GM23338 (cell line): ENCODE data around the gene IDI2. TPM values are rescaled to one million over a fixed set of nuclear protein-coding genes. Genes with fewer than 3 reads are reported as not detected.

Source experiments
- ATAC-seq: fragments of 200-7000 bp; cut with Tn5 transposase; 3 replicates; pipeline ENCODE4 v1.9.1; 2020
- DNase-seq: peaks from one replicate; pipeline ENCODE4 v3.0.0-alpha.2; 2015; ENCODE audit warnings: low spot score
- H2AFZ ChIP-seq: fragments of 200-600 bp; sonication (generic); 2 replicates; pipeline ENCODE4 v1.8.0; 2016; ENCODE audit warnings: antibody characterized with exemption, mild to moderate bottlenecking, moderate library complexity
- H3F3A ChIP-seq: fragments of 200-600 bp; sonication (generic); replicated peaks from 2 replicates; pipeline ENCODE4 v1.8.0; 2017; ENCODE audit warnings: antibody characterized with exemption, mixed run types, low read depth
- H3K27ac ChIP-seq: fragments of 200-600 bp; sonication (generic); 2 replicates; pipeline ENCODE4 v1.6.1; 2016; ENCODE audit warnings: low read depth
- H3K27me3 ChIP-seq: fragments of 200-600 bp; sonication (generic); 2 replicates; pipeline ENCODE4 v1.8.0; 2016; ENCODE audit warnings: mild to moderate bottlenecking, mixed run types, moderate library complexity; ENCODE audit not compliant: insufficient read depth
- H3K36me3 ChIP-seq: fragments of 200-600 bp; sonication (generic); 2 replicates; pipeline ENCODE4 v1.8.0; 2016; ENCODE audit warnings: mild to moderate bottlenecking; ENCODE audit not compliant: insufficient read depth
- H3K4me1 ChIP-seq: fragments of 200-600 bp; sonication (generic); 2 replicates; pipeline ENCODE4 v1.8.0; 2016; ENCODE audit warnings: mild to moderate bottlenecking, moderate library complexity; ENCODE audit not compliant: insufficient read depth
- H3K4me2 ChIP-seq: fragments of 200-600 bp; sonication (generic); 2 replicates; pipeline ENCODE4 v1.7.1; 2017; ENCODE audit warnings: mixed run types
- H3K4me3 ChIP-seq: fragments of 200-600 bp; sonication (generic); 2 replicates; pipeline ENCODE4 v1.6.1; 2016; ENCODE audit warnings: mixed run types
- H3K79me2 ChIP-seq: fragments of 200-600 bp; sonication (generic); replicated peaks from 2 replicates; pipeline ENCODE4 v1.8.0; 2017; ENCODE audit warnings: mild to moderate bottlenecking; ENCODE audit not compliant: insufficient read depth
- H3K9me2 ChIP-seq: fragments of 200-600 bp; sonication (generic); 2 replicates; pipeline ENCODE4 v1.8.0; 2017; ENCODE audit not compliant: insufficient read depth
- H4K20me1 ChIP-seq: fragments of 200-600 bp; sonication (generic); replicated peaks from 2 replicates; pipeline ENCODE4 v1.8.0; 2017; ENCODE audit warnings: mild to moderate bottlenecking; ENCODE audit not compliant: insufficient read depth
- H3K27ac Mint-ChIP-seq: 2 replicates; pipeline ENCODE4 v1.8.0; 2020; ENCODE audit warnings: inconsistent platforms, mild to moderate bottlenecking, moderate library complexity, mixed read lengths
- H3K27me3 Mint-ChIP-seq: 3 replicates; pipeline ENCODE4 v1.8.0; 2022; ENCODE audit warnings: low read depth, mild to moderate bottlenecking, moderate library complexity, mixed read lengths, inconsistent platforms; ENCODE audit not compliant: insufficient read depth, poor library complexity
- H3K36me3 Mint-ChIP-seq: 3 replicates; pipeline ENCODE4 v1.8.0; 2021; ENCODE audit warnings: low read depth, mild to moderate bottlenecking, inconsistent platforms, moderate library complexity, mixed read lengths
- H3K4me1 Mint-ChIP-seq: 3 replicates; pipeline ENCODE4 v1.8.0; 2020; ENCODE audit warnings: mild to moderate bottlenecking, inconsistent platforms, mixed read lengths
- H3K4me3 Mint-ChIP-seq: 3 replicates; pipeline ENCODE4 v1.8.0; 2021; ENCODE audit warnings: moderate library complexity, mild to moderate bottlenecking, inconsistent platforms, mixed read lengths
- H3K9me3 Mint-ChIP-seq: 3 replicates; pipeline ENCODE4 v1.8.0; 2020; ENCODE audit warnings: moderate library complexity, mild to moderate bottlenecking, inconsistent platforms, mixed read lengths
- CREB1 ChIP-seq: fragments of 250-450 bp; sonication (Bioruptor Pico); IDR thresholded peaks from 2 replicates; pipeline ENCODE4 v1.5.0; 2020; ENCODE audit warnings: low read depth, mild to moderate bottlenecking, moderate library complexity
- ETS1 ChIP-seq: IDR thresholded peaks from 2 replicates; pipeline ENCODE4 v1.6.1; 2016; ENCODE audit warnings: antibody characterized with exemption
- EZH2 ChIP-seq: fragments of 200-600 bp; sonication (generic); IDR thresholded peaks from one replicate; pipeline ENCODE4 v1.8.0; 2017; ENCODE audit warnings: antibody characterized with exemption, mild to moderate bottlenecking, low read depth; ENCODE audit not compliant: unreplicated experiment
- EZH2phosphoT487 ChIP-seq: fragments of 200-600 bp; sonication (generic); IDR thresholded peaks from one replicate; pipeline ENCODE4 v1.8.1; 2018; ENCODE audit warnings: antibody characterized with exemption; ENCODE audit not compliant: unreplicated experiment
- JUNB ChIP-seq: IDR thresholded peaks from one replicate; pipeline ENCODE4 v1.6.1; 2016; ENCODE audit warnings: antibody characterized with exemption; ENCODE audit not compliant: unreplicated experiment
- NANOG ChIP-seq: IDR thresholded peaks from 2 replicates; pipeline ENCODE4 v1.6.1; 2016; ENCODE audit warnings: antibody characterized with exemption, borderline replicate concordance
- POLR2AphosphoS5 ChIP-seq: IDR thresholded peaks from 2 replicates; pipeline ENCODE4 v1.6.1; 2016; ENCODE audit warnings: antibody characterized with exemption, low read depth
- REST ChIP-seq: IDR thresholded peaks from one replicate; pipeline ENCODE4 v1.6.1; 2018; ENCODE audit warnings: antibody characterized with exemption; ENCODE audit not compliant: unreplicated experiment
- STAT1 ChIP-seq: IDR thresholded peaks from one replicate; pipeline ENCODE4 v1.6.1; 2016; ENCODE audit warnings: antibody characterized with exemption; ENCODE audit not compliant: unreplicated experiment
- ZNF331 ChIP-seq: fragments of 250-450 bp; sonication (Bioruptor Pico); IDR thresholded peaks from 2 replicates; pipeline ENCODE4 v1.5.0; 2020; ENCODE audit warnings: low read depth, mild to moderate bottlenecking, moderate library complexity
- ZNF462 ChIP-seq: fragments of 250-450 bp; sonication (Bioruptor Pico); IDR thresholded peaks from 2 replicates; pipeline ENCODE4 v1.5.0; 2020; ENCODE audit warnings: mild to moderate bottlenecking, moderate library complexity
- polyA plus RNA-seq: library from polyadenylated mRNA; unstranded; fragments of >200 nt; fragmentation: Nextera tagmentation; extraction: Ambion mirVana; gene quantifications from 2 replicates; pipeline ENCODE4 v1.2.1, GENCODE V29; 2016
- total RNA-seq: library from RNA; depleted of rRNA; stranded (reverse); fragments of >200 nt; shearing (Covaris generic); gene quantifications from 2 replicates; pipeline ENCODE4 v1.2.3, GENCODE V29; 2014
- TF ChIP-seq, protein P1 (sequence below), 2 experiments: fragments of 200-600 bp in 1 of 2; sonication (generic) in 1 of 2; conservative IDR thresholded peaks; 2 replicates each; pipeline versions ENCODE4 v1.5.1 to v1.6.1; 2016 to 2017; ENCODE audit warnings: antibody characterized with exemption in 2 of 2, low read depth in 2 of 2, mild to moderate bottlenecking in 2 of 2, moderate library complexity in 1 of 2

IDI2 gene
- total and polyA plus RNA-seq, 2 experiments from 2014 or later, result not detected

DNA sequence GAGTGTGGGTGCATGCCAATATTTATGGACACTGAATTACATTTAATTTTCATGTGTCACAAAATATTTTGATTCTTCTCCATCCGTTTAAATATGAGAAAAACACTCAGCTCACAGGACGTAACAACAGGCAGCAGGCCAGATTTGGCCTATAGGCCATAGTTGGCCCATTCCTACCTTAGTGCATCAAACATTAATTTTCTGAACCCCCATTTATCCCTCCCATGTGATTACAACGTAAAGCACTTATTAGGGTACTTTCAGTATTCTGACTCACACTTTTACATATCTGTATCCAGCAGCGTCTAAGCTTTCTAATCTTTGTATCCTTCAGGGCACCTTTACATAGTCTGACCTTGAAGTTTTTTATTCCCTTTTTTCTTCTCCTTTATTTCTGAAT, 19.3 kb upstream of the IDI2 start:
- no peak for ATAC-seq
- Histone ChIP-seq H3K9me2 (no peaks in the 10 kb centered on the region), H3K4me3 (peak overlapping the region; percentile 37), H4K20me1 (peaks cover 42% of the 10 kb centered on the region), H3K27ac (peak overlapping the region; percentile 51; the same call in 1 of the 2 replicates), H3K36me3 (peaks cover 44% of the 10 kb centered on the region), H2AFZ (no peak overlapping the region), H3K27me3 (no peaks in the 10 kb centered on the region), H3K4me1 (peaks cover 16% of the 10 kb centered on the region), H3K79me2 (peaks cover 52% of the 10 kb centered on the region), H3K4me2 (peak overlapping the region; percentile 70), H3F3A (peaks cover 33% of the 10 kb centered on the region)
- peaks cover 21% of the 10 kb centered on the region for H3K4me1 Mint-ChIP-seq
- peaks cover 23% of the 10 kb centered on the region for H3K27me3 Mint-ChIP-seq
- no peak for DNase-seq
- TF ChIP-seq ZNF331 (no peak), POLR2AphosphoS5 (no peak), STAT1 (no peak), CREB1 (no peak), JUNB (no peak), EZH2phosphoT487 (no peak), REST (no peak), EZH2 (no peak), ZNF462 (no peak), ETS1 (no peak), NANOG (no peak)
- TF ChIP-seq, protein P1, sequence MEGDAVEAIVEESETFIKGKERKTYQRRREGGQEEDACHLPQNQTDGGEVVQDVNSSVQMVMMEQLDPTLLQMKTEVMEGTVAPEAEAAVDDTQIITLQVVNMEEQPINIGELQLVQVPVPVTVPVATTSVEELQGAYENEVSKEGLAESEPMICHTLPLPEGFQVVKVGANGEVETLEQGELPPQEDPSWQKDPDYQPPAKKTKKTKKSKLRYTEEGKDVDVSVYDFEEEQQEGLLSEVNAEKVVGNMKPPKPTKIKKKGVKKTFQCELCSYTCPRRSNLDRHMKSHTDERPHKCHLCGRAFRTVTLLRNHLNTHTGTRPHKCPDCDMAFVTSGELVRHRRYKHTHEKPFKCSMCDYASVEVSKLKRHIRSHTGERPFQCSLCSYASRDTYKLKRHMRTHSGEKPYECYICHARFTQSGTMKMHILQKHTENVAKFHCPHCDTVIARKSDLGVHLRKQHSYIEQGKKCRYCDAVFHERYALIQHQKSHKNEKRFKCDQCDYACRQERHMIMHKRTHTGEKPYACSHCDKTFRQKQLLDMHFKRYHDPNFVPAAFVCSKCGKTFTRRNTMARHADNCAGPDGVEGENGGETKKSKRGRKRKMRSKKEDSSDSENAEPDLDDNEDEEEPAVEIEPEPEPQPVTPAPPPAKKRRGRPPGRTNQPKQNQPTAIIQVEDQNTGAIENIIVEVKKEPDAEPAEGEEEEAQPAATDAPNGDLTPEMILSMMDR (conservative IDR thresholded peaks at IDR 0.05; ENCODE audit: low read depth in 2 of 2), result no peak
- peaks cover 52% of the 10 kb centered on the region for H3K36me3 Mint-ChIP-seq
- H3K9me3 Mint-ChIP-seq, result no peaks in the 10 kb centered on the region
- H3K4me3 Mint-ChIP-seq, result peak overlapping the region; percentile 52; the same call in 2 of the 3 replicates
- peak overlapping the region; percentile 26 for H3K27ac Mint-ChIP-seq
